ENCODE results near the gene NHLH2.
A peak's percentile ranks its signal among the peaks of the same experiment; 100 is the strongest.

The NHLH2 gene

GRCh38 chr1:115829023-115829674 is 11.8 kb downstream of the NHLH2 start:
- DNase-seq (ENCODE audit: insufficient read length, low spot score) (no peak), FAIRE-seq (no peak)
- TF ChIP-seq CTCF (IDR thresholded peaks at IDR 0.05; ENCODE audit: insufficient read depth, missing control alignments): no peak

- TF ChIP-seq CTCF (IDR thresholded peaks at IDR 0.05; ENCODE audit: insufficient read depth, missing control alignments): no peak
- DNase-seq (ENCODE audit: insufficient read length, low spot score) (peak; percentile 20), FAIRE-seq (no peak)
Observed at GRCh38 chr1:115828101-115829022, 12.6 kb downstream of the NHLH2 start.

- no peak for TF ChIP-seq CTCF (IDR thresholded peaks at IDR 0.05; ENCODE audit: insufficient read depth, missing control alignments)
- FAIRE-seq (no peak), DNase-seq (ENCODE audit: insufficient read length, low spot score) (no peak)
Observed at GRCh38 chr1:115827452-115828044, 13.4 kb downstream of the NHLH2 start.

- DNase-seq (ENCODE audit: insufficient read length, low spot score) (no peak), FAIRE-seq (no peak)
- TF ChIP-seq CTCF (IDR thresholded peaks at IDR 0.05; ENCODE audit: insufficient read depth, missing control alignments): no peak
Observed at GRCh38 chr1:115826628-115827027, 14.3 kb downstream of the NHLH2 start.

GRCh38 chr1:115822117-115822516 is 18.8 kb downstream of the NHLH2 start:
- no peak for TF ChIP-seq CTCF (IDR thresholded peaks at IDR 0.05; ENCODE audit: insufficient read depth, missing control alignments)
- FAIRE-seq (no peak), DNase-seq (ENCODE audit: insufficient read length, low spot score) (no peak)

- FAIRE-seq: no peak
- no peak for TF ChIP-seq CTCF (IDR thresholded peaks at IDR 0.05; ENCODE audit: insufficient read depth, missing control alignments)
Observed at GRCh38 chr1:115815694-115816093, 25.2 kb downstream of the NHLH2 start.

More at GRCh38 chr1:115815694-115816093, 25.2 kb downstream of the NHLH2 start:
- no peak for DNase-seq (ENCODE audit: insufficient read length, low spot score)

Measured in D721Med (cell line).